ENCODE measurements around the gene CAMTA1.

The CAMTA1 gene

DNA sequence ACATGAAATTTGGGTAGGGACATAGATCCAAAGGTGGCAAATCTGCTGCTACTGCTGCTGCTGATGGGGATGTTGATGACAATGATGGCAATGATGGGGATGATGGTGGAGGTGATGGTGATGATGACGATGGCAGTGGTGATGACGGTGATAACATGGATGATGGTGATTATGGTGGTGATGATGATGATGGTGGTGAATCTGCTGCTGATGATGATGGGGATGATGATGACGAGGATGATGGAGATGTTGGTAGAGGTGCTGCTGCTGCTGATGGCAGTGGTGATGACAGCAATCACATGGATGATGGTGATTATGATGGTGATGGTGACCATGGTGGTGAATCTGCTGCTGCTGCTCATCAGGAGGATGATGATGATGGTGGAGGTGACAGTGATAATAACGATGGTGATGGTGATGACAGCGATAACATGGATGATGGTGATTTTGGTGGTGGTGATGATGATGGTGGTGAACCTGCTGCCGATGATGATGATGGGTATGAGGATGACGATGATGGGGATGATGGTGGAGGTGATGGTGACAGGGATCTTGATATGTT lies 644.9 kb downstream of the CAMTA1 start:
- DNase-seq (ENCODE audit: low spot score): no peak

DNA sequence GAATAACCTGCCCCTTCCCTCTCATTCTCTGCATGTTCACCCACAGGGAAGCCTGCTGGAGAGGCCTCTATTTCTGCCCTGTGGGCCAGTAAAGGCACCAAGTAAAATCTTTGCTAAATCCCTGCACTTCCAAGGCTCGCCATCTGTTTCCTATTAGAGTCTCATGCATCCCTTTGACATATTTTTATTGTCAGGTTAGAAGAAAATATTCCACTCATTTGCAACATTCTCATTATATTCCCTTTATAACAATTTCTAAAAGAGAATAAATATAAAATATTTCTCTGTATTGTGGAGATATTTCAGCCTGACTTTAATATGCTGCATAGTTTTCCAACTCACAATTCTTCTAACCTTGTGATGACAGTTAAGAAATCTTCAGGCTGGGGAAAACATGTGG lies 645.4 kb downstream of the CAMTA1 start:
- no peak for DNase-seq (ENCODE audit: low spot score)

DNA sequence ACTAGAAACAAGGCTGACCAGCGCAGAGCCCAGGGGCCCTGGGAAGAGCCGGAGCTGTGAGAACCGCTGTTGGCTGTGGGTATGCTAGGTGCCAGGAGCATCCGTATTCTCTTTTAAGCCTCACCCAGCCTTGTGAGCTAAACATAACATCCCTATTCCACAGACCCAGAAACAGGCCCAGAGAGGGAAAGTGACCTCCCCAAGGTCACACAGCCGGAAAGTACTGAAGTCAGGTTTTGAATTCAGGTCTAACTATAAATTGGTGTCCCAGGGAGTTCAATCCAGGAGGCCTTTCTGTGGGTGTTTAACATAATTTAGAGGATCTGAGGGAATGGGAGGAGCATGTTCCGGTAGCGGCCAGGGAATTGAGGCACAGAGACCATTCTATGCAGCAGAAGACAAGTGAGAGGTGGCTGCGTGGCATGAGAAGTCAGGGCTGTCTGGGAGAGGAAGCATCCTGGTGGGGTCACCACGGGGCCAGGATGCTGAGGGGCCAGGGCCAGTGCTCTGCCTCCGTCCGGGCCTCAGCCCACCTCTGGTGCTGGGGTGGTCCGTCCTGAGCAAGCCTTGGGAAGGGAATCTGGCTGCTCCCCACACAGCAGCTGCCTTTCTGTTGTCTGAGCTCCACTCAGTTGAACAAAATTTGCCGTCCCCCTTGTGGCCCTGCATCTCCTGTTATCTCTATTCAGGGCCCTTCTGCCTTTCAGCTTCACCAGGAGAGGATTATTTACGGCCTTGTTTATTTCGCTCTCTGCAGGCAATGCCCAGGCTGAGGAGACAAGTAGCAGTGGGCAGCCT lies 647.0 kb downstream of the CAMTA1 start:
- DNase-seq (ENCODE audit: low spot score): no peak

DNA sequence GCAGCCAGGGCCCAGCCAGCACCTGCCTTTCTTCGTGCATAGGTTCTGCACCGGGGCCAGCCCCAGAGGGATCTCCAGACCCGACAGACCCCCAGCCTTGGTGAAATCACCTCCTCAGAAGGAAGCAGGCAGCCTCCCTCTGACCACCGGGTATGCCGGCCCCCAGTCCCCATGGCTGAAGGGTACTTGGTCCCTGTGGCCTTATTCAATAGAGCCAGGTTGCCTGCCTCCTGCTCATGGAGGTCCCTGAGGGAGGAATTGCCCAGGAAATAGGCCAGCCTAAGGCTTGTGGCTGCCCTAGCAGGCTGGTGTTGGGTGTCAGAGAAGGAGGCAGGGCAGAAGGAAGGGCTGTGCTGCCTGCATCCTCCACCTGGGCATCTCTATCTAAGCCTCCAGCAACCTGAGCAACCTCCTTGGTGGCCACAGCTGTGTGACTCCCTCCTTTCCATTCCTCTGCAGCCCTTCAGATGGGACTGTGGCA lies 647.7 kb downstream of the CAMTA1 start:
- DNase-seq (ENCODE audit: low spot score): no peak

DNA sequence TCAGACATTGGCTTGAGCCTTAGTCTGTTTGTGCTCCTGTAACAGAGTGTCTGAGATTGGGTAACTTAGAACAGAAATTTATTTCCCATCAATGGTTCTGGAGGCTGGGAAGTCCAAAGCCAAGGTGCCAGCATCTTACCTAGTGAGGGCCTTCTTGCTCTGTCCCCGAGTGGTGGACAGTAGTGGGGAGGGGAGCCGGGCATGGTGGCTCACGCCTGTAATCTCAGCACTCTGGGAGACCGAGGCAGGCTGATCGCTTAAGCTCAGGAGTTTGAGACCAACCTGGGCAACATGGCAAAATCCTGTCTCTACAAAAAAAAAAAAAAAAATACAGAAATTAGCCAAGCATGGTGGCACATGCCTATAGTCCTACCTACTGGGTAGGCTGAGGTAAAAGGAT lies 649.3 kb downstream of the CAMTA1 start:
- no peak for DNase-seq (ENCODE audit: low spot score)

DNA sequence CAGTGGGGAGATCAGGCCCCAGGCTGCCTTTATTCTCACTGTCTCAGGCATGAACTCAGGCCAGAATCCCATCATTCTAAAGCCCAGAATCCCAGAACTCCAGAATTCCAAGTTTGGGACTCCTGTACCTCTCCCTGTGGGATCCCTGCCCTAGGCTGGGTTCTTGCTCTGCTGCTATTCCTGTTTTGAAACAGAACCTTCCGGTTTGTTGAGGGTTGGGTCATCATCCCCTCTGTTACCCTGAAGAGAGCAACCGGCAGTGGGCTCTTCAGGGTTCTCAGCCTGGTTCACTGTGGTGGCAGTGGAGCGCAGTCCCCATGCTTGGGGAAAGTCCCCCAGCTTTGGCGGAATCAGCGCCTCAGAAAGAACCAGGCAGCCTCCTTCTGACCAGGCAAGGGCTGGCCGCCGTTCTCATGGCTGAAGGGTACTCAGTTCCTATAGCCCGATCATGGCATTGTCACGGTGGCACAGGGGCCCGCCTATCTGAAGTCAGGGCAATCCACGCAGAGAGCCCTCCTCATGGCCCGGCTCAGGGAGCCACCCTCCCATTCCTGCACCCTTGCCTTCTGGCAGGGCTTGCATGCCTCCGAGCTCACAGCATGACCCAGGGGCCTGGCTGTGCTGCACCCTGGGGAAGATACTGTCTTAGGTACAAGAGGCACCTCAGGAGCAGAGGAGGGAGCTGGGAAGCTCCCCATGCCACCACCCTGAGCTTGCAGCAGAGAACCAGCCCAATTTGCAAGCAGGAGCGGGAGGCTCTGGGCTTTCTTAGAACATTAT lies 650.2 kb downstream of the CAMTA1 start:
- DNase-seq (ENCODE audit: low spot score): no peak

DNA sequence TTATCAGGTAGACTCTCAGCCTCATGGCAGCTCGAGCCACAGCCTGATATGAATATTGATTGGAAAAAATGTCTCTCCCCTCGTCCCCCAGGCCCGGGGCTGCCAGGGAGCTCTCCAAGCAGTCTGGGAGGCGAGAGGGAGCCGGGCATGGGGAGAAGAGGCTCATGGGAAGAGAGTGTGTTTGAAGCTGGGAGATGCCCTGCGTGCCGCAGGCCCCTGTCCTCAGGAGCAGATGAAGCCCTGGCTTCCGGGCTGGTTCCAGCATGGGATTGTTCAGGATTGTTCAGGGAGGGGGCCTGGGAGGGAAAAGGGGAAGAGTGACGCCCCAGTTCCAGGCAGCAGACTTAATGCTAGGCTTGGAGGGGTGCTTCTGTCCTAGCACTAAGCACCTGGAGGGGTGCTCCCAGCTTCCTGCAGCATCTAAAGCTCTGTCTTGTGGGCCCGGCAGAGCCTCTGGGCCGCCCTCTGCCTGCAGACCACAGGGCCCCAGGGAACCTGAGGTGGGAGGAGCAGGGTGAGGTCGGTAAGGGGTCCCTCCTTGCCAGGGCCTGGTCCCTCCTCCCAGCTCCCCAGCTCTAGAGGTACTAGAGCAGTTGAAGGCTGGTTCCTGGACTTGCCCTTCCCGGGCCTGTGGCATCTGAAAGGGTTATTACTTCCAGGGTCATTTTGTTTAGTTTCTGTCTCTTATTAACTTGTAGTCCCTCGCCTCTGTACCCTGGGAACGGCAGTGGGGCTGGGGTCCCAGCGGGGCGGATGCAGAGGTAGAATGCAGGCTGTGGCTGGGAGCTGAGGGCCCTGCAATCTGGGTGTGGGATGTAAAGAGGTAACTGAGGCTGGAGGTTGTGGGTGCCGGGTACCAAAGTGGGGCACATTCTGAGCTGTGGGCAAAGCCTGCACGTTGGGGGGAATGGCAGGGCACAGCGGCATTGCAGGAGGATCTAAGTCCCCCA lies 651.1 kb downstream of the CAMTA1 start:
- no peak for DNase-seq (ENCODE audit: low spot score)

DNA sequence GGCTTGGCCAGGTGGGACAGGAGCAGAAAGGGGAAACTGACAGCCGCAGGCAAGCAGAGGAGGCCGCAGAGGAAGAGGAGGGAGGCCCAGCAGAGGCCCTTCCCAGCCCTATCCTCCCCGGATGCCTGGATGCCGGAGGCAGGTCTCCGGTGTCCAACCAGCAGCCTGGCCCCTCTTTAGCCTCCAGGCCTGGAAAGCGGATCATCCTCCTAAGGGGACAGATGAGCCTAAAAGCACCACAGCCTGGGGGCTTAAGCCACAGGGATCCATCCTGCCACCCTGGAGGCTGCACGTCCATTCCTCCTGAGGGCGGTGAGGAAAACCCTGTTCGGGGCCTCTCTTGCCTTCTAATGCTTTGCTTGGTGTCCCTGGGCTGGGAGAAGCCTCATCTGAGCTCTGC lies 651.8 kb downstream of the CAMTA1 start:
- DNase-seq (ENCODE audit: low spot score): no peak

DNA sequence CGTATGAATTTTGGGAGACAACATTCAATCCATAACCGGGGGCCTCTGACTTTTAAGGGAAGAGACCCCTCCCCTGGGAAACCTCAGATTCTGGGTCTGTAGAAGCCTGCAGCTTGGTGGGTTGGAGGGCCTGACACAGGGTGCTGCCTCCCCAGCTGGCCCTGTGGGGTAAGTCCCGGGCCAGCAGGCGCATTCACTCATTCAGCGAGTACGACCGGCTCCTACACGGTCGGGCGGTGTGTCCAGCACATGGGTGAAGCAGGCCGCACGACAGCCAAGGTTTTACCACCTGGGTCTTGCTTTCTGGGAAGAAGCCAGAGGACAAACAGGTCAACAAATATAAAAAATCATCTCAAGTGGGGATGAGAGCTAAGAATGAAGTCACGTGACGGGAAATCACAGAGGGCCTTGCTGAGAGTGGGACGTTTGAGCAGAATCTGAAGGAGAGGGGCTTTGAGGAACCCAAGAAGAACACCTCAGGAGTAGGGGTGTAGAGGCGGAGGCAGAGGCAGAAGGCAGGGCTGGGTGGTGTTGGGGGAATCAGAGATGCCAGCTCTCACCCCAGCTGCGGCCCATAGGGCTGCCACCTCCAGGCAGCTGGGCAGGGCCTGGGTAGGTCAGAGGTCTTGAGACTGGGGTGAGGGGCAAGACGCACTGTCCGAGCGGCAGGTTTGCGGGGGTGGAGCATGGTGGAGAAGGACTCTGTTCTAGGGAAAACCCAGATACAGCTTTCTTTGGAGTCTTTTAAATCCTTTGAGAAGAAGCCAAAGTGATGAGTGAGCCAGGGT lies 652.5 kb downstream of the CAMTA1 start:
- no peak for DNase-seq (ENCODE audit: low spot score)

DNA sequence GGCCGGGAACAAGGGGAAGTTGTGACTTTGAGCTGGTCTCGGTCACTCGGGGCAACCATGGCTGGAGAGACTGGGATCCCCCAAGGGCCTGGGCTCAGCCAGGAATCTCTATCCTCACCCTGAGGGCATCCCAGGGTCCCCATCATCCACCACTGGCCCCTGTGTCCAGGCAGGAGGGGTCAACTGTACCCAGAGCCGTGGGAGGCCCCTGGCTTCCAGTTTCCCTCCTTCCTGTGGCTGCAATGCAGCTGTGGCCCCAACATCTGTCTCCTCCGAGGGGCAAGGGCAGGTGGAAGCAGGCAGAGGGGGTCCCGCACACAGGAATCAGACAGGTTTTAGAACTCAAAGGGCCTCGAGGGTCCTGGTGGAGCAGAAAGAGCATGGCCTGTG lies 653.1 kb downstream of the CAMTA1 start:
- DNase-seq (ENCODE audit: low spot score): no peak

DNA sequence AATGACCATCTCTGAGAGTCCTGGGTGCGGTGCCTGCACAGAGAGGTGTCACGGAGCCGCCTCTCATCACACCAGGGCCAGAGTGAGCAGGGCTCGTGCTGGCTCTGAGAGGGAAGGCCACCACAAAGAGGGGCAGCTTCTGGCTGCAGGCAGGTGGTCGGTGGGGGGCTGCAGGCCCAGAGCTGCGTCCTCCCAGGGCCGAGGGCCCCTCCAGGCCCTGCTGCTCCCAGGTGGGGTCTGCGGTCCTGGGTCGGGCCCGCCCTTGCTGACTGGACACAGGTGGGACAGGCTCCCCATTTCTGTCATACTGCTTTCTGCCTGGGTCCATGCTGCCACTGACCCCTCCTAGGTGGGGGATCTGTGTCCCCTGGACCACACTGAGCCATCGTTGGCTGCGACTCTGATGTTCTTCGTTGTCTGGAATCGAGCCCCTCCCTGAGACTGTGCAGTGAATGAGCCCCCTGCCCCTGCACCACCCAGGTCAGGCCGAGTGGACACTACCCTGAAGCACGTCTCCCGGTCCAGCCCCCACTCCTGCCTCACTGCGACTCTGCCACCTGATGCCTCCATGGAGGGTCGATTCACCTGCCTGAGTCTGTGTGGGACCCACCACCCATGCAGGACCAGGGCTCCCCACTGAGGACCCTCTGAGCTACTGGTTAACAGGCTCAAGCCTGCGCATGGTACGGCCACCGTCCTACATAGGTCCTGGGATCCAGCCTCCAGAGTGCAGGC lies 653.8 kb downstream of the CAMTA1 start:
- no peak for DNase-seq (ENCODE audit: low spot score)

DNA sequence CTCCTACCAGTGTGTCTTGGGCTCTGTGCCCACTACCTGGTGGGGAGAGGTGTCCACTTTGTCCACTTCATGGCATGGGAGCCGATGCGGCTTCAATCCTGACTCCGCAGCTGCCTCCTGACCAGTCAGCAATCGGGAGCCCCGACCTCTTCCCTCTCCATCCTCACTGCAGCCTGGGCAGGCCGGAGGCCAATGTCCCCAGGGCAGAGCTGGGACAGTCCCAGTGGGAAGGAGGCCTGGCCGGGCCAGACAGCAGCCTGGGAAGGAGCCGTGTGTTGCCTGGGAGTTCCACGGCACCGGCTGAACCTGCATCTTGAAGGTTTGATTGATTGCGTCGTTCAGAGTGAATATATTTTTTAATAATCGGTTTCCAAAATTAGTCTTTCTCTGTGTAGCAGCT lies 654.9 kb downstream of the CAMTA1 start:
- DNase-seq (ENCODE audit: low spot score): no peak

DNA sequence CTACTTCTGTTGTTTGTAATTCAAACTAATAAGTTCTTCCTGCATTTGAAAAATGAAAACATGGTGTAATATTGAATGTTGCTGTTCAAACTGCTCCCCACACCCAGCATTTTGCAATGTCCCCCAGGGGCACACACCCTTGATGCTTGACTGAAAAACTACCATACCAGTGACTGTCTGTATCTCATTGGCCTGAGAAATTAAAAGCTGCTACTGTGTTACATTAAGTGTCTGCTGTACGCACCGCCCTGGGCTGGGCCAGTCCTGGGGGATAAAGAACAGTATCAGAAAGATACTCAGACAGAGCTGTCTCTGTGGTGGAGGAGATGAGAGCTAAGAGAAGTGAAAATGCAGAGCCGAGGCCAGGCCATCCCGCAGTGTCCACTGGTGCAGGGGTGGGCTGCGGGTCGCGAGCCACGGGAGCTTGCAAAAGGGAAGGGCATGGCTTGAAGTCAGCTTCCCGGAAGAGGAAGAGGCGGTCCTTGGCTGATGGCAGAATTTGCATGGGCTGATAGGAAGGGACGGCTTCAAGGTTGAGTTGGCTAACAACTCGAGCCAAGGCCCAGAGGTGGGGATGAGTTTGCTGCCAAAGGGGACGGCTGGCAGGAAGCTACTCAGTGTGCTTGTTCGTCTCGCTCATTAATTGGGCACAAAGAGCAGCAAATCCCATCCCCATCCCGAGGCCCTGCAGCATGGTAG lies 656.0 kb downstream of the CAMTA1 start:
- DNase-seq (ENCODE audit: low spot score): no peak

DNA sequence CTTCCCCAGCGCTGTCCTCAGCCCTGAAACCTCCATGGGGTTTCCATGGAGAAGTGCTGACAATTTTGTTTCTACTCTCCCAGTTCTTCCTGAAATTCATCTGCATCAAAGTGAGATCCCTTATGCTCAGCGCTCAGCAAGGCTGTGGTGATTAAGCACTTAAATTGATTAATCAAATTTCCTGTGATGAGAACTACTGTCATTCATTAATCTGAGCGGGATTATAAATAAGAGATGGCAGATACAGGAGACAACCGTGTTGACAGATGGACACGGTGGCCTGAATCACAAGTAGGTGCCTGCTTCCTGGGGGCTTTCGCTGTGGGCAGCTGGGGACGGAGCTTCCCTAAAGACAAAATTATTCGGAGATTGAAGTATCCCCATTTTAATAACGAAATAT lies 656.8 kb downstream of the CAMTA1 start:
- no peak for DNase-seq (ENCODE audit: low spot score)

DNA sequence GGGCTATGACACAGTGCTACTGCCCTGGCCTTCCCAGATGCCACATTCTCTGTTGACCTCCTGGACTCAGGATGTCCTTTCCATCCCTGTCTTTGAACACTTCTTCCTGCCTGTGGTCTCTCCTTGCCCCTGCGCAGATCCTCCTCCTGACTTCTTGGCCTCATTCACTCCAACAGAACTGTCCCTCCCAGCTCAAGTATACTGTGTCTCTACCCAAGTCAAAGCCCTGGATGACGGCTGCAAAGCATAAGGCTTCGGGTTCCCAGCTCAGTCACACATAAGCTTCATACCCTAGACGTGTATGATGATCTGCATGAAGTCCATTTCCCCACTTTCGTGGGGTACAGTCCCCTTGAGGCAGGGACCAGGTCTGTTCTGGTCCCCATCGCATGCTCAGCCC lies 657.7 kb downstream of the CAMTA1 start:
- no peak for DNase-seq (ENCODE audit: low spot score)

DNA sequence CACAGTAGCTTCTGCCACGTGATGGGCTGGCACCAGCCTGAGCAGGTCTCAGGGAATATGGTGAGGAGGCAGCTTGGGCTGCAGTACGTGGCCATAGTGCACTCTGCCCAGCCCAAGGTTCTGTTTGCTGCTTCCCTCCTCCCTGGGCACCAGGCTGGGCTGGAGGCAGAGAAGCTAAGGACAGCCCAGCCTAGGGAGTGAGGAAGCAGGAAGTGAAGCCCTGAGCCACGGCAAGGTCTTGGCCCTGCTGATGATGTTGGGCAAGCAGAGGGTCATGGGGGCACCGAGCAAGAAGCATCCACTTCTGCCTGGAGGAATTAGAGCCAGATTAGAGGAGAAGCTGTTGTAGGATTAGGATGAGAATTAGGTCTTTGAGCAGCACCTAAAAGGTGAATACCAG lies 659.1 kb downstream of the CAMTA1 start:
- no peak for DNase-seq (ENCODE audit: low spot score)

DNA sequence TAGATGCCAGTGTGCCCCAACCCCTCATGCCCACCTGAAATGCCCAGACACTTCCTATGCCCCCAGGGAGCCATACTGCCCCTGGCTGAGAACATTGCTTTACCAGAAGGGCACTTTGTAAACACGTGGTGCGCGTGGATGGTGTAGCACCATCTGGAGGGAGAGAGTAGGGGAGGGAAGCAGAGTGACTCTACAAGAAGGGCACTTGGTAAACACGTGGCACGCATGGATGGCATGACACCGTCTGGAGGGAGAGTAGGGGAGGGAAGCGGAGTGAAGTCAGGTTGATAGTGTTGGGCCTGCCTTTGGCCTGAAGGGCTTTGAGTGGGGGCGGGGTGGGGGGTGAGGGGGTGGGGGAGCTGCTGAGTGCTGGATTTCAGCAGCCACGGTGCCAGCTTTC lies 661.8 kb downstream of the CAMTA1 start:
- DNase-seq (ENCODE audit: low spot score): no peak

DNA sequence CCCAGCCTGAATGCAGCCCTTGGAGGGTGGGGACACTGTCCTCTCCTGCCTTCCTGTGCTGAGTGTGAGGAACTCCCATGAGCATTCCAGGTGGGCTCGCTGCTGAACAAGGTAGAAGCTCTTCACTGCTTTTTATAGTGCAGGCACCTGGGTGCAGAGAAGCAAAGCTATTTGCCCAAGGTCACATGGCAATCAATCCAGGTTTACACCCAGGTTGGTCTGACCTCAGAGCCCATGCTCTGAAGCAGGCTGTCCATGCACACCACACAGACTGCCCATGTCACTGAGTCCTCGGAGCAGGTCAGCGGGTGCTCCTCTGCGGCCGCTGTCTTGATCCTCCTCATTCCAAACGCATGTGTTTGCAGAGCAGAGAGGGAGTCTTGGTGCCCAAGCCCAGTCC lies 662.5 kb downstream of the CAMTA1 start:
- DNase-seq (ENCODE audit: low spot score): no peak

DNA sequence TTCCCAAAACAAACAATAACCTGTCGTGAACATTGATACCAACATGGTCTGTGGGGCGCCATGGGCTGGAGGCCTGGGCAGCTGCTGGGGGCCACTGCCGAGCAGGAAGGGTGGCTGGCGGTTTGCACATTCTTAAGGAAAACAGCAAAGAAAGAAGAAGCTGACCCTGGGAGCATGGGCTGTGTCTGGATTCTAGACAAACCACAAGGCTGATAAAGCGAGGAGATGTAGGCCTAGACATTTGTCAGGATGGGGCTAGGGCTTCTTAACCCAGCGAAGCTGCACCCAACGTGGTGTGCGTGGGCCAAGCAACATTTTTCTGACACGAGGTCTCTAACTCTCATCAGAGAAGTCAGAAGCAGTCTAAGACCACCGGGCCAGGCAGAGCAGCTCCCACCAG lies 663.7 kb downstream of the CAMTA1 start:
- DNase-seq (ENCODE audit: low spot score): no peak

DNA sequence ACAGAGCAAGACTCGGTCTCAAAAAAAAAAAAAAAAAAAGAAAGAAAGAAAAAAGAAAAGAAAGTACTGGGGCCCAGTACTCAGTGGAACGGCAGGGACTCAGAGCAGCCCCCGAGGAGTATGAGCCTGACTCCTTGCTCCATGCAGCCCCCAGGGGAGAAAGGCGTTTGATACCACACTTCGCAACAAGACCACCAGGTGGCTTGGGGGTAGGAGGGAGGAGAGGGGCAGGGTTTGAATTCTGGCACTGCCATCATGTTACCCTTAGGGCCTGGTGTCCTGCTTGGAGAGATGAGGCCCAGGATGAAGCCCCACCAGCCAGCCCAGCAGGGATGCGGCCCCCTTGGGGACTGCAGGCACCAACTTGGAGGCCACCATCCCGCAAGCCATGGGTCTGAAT lies 664.5 kb downstream of the CAMTA1 start:
- DNase-seq (ENCODE audit: low spot score): no peak

All from cerebellar cortex (tissue), 1 donor.